ENCODE measurements around the gene PLEKHB1.

Gene PLEKHB1

GRCh38 chr11:73645972-73646631 lies at the start of gene PLEKHB1:
Gene PLEKHB1, plus strand, starts transcription at chr11:73646581. Its CDS starts 28 bp downstream, at chr11:73646609.
- DNase-seq (ENCODE audit: low read depth): no peak

GRCh38 chr11:73597336-73597955 lies 48.9 kb upstream of the PLEKHB1 start:
- no peak for DNase-seq (ENCODE audit: low read depth)

GRCh38 chr11:73597956-73598718 lies 48.2 kb upstream of the PLEKHB1 start, which contains the start of gene FAM168A:
Gene FAM168A, minus strand, starts transcription at chr11:73598112. Its CDS starts 129,638 bp downstream, at chr11:73468474.
- DNase-seq (ENCODE audit: low read depth): peak; percentile 96

GRCh38 chr11:73598719-73599379 lies 47.5 kb upstream of the PLEKHB1 start:
- no peak for DNase-seq (ENCODE audit: low read depth)

- no peak for DNase-seq (ENCODE audit: low read depth)
These were observed 33.7 kb upstream of the PLEKHB1 start for GRCh38 chr11:73612601-73613140.

GRCh38 chr11:73614591-73614990 lies 31.8 kb upstream of the PLEKHB1 start:
- DNase-seq (ENCODE audit: low read depth): no peak

- no peak for DNase-seq (ENCODE audit: low read depth)
These were observed 23.3 kb upstream of the PLEKHB1 start for GRCh38 chr11:73622926-73623593.

- DNase-seq (ENCODE audit: low read depth): no peak
These were observed 22.7 kb upstream of the PLEKHB1 start for GRCh38 chr11:73623686-73624085.

GRCh38 chr11:73625696-73626318 lies 20.6 kb upstream of the PLEKHB1 start:
- DNase-seq (ENCODE audit: low read depth): peak; percentile 33

GRCh38 chr11:73629907-73630306 lies 16.5 kb upstream of the PLEKHB1 start:
- no peak for DNase-seq (ENCODE audit: low read depth)

GRCh38 chr11:73632996-73633395 lies 13.4 kb upstream of the PLEKHB1 start:
- DNase-seq (ENCODE audit: low read depth): no peak

GRCh38 chr11:73633999-73634398 lies 12.4 kb upstream of the PLEKHB1 start:
- no peak for DNase-seq (ENCODE audit: low read depth)

GRCh38 chr11:73635721-73636120 lies 10.7 kb upstream of the PLEKHB1 start:
- DNase-seq (ENCODE audit: low read depth): no peak

- no peak for DNase-seq (ENCODE audit: low read depth)
These were observed 10.1 kb upstream of the PLEKHB1 start for GRCh38 chr11:73636249-73636648.

- no peak for DNase-seq (ENCODE audit: low read depth)
These were observed 9.4 kb upstream of the PLEKHB1 start for GRCh38 chr11:73637012-73637411.

GRCh38 chr11:73640592-73640991 lies 5.8 kb upstream of the PLEKHB1 start:
- DNase-seq (ENCODE audit: low read depth): no peak

GRCh38 chr11:73641668-73642067 lies 4.7 kb upstream of the PLEKHB1 start:
- DNase-seq (ENCODE audit: low read depth): no peak

GRCh38 chr11:73645121-73645969 lies 1.0 kb upstream of the PLEKHB1 start:
- DNase-seq (ENCODE audit: low read depth): no peak

- DNase-seq (ENCODE audit: low read depth): peak; percentile 60
These were observed 1.2 kb downstream of the PLEKHB1 start for GRCh38 chr11:73647459-73648100.

GRCh38 chr11:73648121-73648520 lies 1.7 kb downstream of the PLEKHB1 start:
- no peak for DNase-seq (ENCODE audit: low read depth)

Data from fibroblast of the conjunctiva (primary cell).